D721Med (cell line): ENCODE results near the gene EFCAB10.

ENCODE experiments used
- DNase-seq: peaks from one replicate; pipeline ENCODE4 v3.0.0; 2011; ENCODE audit warnings: low spot score; ENCODE audit not compliant: insufficient read length
- FAIRE-seq: peaks from 2 replicates; lab custom pipeline; 2011; peaks lifted over from hg19 to GRCh38; lab: Jason Lieb, UNC
- TF ChIP-seq, protein P1 (sequence below): IDR thresholded peaks from 2 replicates; pipeline ENCODE4 v1.5.1; 2012; ENCODE audit warnings: mild to moderate bottlenecking, control low read depth; ENCODE audit not compliant: insufficient read depth; ENCODE audit errors: missing control alignments

EFCAB10 gene

GRCh38 chr7:105567821-105568220, 13.5 kb downstream of the EFCAB10 start:
- no peak for DNase-seq
- TF ChIP-seq, protein P1, sequence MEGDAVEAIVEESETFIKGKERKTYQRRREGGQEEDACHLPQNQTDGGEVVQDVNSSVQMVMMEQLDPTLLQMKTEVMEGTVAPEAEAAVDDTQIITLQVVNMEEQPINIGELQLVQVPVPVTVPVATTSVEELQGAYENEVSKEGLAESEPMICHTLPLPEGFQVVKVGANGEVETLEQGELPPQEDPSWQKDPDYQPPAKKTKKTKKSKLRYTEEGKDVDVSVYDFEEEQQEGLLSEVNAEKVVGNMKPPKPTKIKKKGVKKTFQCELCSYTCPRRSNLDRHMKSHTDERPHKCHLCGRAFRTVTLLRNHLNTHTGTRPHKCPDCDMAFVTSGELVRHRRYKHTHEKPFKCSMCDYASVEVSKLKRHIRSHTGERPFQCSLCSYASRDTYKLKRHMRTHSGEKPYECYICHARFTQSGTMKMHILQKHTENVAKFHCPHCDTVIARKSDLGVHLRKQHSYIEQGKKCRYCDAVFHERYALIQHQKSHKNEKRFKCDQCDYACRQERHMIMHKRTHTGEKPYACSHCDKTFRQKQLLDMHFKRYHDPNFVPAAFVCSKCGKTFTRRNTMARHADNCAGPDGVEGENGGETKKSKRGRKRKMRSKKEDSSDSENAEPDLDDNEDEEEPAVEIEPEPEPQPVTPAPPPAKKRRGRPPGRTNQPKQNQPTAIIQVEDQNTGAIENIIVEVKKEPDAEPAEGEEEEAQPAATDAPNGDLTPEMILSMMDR = no peak
- FAIRE-seq = no peak

DNA sequence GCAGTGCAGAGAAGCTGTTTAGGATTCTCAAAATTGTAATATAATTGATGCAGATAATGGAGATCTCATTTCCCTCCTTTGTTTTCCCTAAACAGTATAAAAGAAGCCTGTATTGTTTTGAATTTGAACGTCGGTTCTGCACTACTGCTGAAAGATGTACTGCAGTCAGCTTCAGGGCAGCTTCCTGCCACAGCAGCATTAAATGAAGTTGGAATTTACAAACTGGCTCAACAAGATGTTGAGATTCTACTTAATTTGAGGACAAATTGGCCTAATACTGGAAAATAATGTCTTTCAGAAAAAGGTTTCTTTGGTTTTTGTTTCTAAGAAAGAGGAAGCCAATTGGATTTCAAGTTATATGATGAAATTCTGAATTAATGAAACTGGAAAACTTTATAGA, 14.3 kb downstream of the EFCAB10 start:
- no peak for DNase-seq
- TF ChIP-seq, protein P1 = no peak
- no peak for FAIRE-seq

DNA sequence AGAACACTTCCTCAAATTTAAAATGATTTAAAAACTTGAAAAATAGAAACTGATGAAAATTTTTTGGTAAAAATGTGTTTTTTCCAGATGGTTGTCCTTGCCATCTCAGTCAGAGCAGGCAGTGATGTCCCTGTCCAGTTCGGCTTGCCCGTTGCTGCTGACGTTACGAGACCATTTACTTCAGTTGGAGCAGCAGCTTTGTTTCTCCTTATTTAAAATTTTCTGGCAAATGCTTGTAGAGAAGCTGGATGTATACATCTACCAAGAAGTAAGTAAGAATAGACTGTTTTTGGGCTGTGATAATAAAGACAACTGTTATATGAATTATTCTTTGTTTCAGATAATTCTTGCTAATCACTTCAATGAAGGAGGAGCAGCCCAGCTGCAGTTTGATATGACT, 16.1 kb downstream of the EFCAB10 start:
- DNase-seq = no peak
- TF ChIP-seq, protein P1 = no peak
- no peak for FAIRE-seq

DNA sequence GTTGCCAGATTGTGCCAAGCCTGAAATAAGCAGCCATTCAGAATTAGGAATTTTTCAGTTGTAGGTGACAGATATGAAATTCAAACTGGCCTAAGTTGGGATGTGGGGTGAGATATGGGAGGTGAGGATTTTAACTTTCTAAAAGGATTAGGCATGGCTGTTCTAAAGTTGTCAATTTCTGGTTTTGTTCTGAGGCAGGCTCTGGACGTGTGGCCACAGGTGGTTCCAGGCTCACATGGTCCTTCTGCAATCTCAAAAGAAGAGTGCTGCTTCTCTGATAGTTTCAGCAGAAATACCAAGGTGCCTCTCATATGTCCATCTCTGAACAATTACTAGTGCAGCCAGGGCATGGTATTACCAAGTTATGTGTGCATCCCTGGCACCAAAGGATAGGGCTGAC, 21.4 kb downstream of the EFCAB10 start:
- FAIRE-seq (no peak), DNase-seq (no peak)
- TF ChIP-seq, protein P1 = no peak

DNA sequence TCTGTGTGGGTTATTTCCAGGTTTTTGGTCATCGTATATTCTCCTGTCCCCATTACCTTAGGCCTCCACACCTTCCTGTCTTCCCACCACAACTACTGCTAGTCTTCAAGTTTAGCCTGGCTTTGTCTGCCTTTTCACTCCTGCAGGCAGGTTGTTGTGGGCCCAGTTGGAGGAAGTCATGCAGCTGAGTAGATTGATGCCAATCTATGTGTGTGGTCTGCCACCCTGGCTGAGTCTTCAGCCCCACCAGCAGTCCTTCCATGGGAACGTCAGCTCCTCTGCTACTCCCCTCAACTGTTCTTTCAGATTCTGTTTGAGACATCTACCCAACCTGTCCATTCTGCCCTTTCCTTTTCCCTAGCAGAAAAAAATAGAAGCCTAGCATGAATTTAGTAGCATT, 43.0 kb downstream of the EFCAB10 start:
- TF ChIP-seq, protein P1 = no peak
- FAIRE-seq = no peak
- no peak for DNase-seq

GRCh38 chr7:105532709-105533460, 48.4 kb downstream of the EFCAB10 start:
- DNase-seq = no peak
- no peak for FAIRE-seq
- TF ChIP-seq, protein P1 = no peak
